LNCaP clone FGC (cell line): ENCODE measurements around the gene CFAP74.

Experiments used
- DNase-seq: peaks from one replicate; pipeline ENCODE4 v3.0.0-alpha.2; 2011; ENCODE audit warnings: low read depth
- H3K4me3 ChIP-seq: 2 replicates; pipeline ENCODE4 v1.5.1; 2011; ENCODE audit warnings: mild to moderate bottlenecking, low read depth, low read length, control low read depth
- CTCF ChIP-seq: IDR thresholded peaks from 2 replicates; pipeline ENCODE4 v1.5.1; 2012; ENCODE audit warnings: mild to moderate bottlenecking; ENCODE audit not compliant: control insufficient read depth, insufficient read depth; ENCODE audit errors: extremely low read depth

Gene CFAP74

GRCh38 chr1:1966071-1966740 lies 37.4 kb downstream of the CFAP74 start:
- DNase-seq, result no peak
- no peak for TF ChIP-seq CTCF
- H3K4me3 ChIP-seq, result no peak overlapping the region

GRCh38 chr1:1965546-1965945 lies 38.0 kb downstream of the CFAP74 start:
- no peak overlapping the region for H3K4me3 ChIP-seq
- DNase-seq, result no peak
- no peak for TF ChIP-seq CTCF

GRCh38 chr1:1964811-1965210 lies 38.8 kb downstream of the CFAP74 start:
- TF ChIP-seq CTCF, result no peak
- DNase-seq, result no peak
- H3K4me3 ChIP-seq, result no peak overlapping the region

GRCh38 chr1:1963570-1963969 lies 40.0 kb downstream of the CFAP74 start:
- no peak for DNase-seq
- TF ChIP-seq CTCF, result no peak
- H3K4me3 ChIP-seq, result no peak overlapping the region

- TF ChIP-seq CTCF, result no peak
- no peak for DNase-seq
- no peak overlapping the region for H3K4me3 ChIP-seq
Measured at GRCh38 chr1:1962752-1963151, 40.8 kb downstream of the CFAP74 start.

GRCh38 chr1:1960480-1961196 lies 42.9 kb downstream of the CFAP74 start:
- H3K4me3 ChIP-seq, result no peak overlapping the region
- no peak for TF ChIP-seq CTCF
- no peak for DNase-seq
